GM19351 (cell line): ENCODE measurements around the gene IRS1.

Experiments
- ATAC-seq: cut with Tn5 transposase; IDR thresholded peaks from one replicate; pipeline ENCODE4 v1.9.1; 2021; ENCODE audit warnings: mild to moderate bottlenecking, moderate library complexity; ENCODE audit not compliant: unreplicated experiment

IRS1 gene

GRCh38 chr2:226818930-226819329 is 19.3 kb upstream of the IRS1 start:
- no peak for ATAC-seq

- ATAC-seq = no peak
Measured at GRCh38 chr2:226813148-226813701, 13.6 kb upstream of the IRS1 start.

- ATAC-seq = no peak
Measured at GRCh38 chr2:226803410-226803809, 3.8 kb upstream of the IRS1 start.

GRCh38 chr2:226802573-226802972 is 3.0 kb upstream of the IRS1 start:
- ATAC-seq = no peak

GRCh38 chr2:226800941-226801784 is 1.5 kb upstream of the IRS1 start:
- peak; percentile 67 for ATAC-seq

GRCh38 chr2:226799976-226800940 is 638 bp upstream of the IRS1 start:
- ATAC-seq = no peak

- peak; percentile 31 for ATAC-seq
Measured at GRCh38 chr2:226798422-226799210, 1.0 kb downstream of the IRS1 start.

- no peak for ATAC-seq
Measured at GRCh38 chr2:226797989-226798421, 1.6 kb downstream of the IRS1 start.

- ATAC-seq = no peak
Measured at GRCh38 chr2:226797289-226797988, 2.2 kb downstream of the IRS1 start.

GRCh38 chr2:226796840-226797288 is 2.8 kb downstream of the IRS1 start:
- no peak for ATAC-seq

- no peak for ATAC-seq
Measured at GRCh38 chr2:226796012-226796839, 3.4 kb downstream of the IRS1 start.

- ATAC-seq = no peak
Measured at GRCh38 chr2:226795281-226796011, 4.2 kb downstream of the IRS1 start.

- ATAC-seq = no peak
Measured at GRCh38 chr2:226794751-226795171, 4.9 kb downstream of the IRS1 start.

- no peak for ATAC-seq
Measured at GRCh38 chr2:226794196-226794661, 5.4 kb downstream of the IRS1 start.

GRCh38 chr2:226793646-226794045 is 6.0 kb downstream of the IRS1 start:
- no peak for ATAC-seq

- ATAC-seq = no peak
Measured at GRCh38 chr2:226792155-226792881, 7.3 kb downstream of the IRS1 start.

- peak; percentile 98 for ATAC-seq
Measured at GRCh38 chr2:226791487-226792081, 8.0 kb downstream of the IRS1 start.
